ENCODE measurements around the gene ACOX3.

Gene ACOX3

DNA sequence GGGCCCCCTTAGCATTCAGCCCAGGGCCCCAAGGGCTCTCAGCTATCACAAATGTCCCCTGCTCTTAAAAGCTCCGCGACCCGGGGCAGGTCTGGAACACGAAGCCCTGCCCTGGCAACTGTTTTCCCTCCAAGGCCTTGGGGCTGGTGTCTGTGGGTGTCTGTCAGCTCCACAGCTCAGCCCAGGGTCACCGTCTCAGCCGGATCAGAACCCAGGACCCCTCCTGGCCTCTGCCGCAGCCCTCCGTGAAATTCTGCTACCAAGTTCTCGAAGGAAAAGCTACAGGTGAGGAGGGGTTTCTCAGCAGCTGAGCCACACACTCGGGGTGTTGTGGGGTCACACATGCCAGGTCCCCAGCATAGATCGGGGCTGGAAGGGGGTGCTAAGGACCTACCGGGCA, 61.2 kb downstream of the ACOX3 start:
- no peak for DNase-seq (ENCODE audit: low read depth)
- H3K4me3 ChIP-seq (ENCODE audit: low read length), result no peak overlapping the region
- TF ChIP-seq, protein P1, sequence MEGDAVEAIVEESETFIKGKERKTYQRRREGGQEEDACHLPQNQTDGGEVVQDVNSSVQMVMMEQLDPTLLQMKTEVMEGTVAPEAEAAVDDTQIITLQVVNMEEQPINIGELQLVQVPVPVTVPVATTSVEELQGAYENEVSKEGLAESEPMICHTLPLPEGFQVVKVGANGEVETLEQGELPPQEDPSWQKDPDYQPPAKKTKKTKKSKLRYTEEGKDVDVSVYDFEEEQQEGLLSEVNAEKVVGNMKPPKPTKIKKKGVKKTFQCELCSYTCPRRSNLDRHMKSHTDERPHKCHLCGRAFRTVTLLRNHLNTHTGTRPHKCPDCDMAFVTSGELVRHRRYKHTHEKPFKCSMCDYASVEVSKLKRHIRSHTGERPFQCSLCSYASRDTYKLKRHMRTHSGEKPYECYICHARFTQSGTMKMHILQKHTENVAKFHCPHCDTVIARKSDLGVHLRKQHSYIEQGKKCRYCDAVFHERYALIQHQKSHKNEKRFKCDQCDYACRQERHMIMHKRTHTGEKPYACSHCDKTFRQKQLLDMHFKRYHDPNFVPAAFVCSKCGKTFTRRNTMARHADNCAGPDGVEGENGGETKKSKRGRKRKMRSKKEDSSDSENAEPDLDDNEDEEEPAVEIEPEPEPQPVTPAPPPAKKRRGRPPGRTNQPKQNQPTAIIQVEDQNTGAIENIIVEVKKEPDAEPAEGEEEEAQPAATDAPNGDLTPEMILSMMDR (conservative IDR thresholded peaks at IDR 0.05; ENCODE audit: low read length), result no peak

DNA sequence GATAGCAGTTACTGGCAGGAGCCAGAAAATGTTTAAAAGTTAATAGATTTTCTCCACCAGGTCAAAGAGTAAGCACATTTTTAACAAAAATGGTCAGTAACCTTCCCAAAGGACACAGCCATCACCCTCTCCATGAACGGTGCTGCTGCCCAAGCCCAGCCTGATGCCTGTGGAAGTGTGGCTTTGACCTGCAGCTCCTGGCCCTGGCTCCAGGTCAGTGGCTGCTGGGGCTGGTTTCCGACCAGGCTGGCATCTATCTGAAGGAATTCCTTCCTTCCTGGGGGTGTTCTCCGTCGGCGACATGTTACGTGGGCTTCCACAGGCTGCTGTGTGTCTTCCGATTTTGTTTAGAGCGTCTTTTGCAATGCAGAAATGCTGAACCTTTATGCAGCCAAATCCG, 61.7 kb downstream of the ACOX3 start:
- no peak for DNase-seq (ENCODE audit: low read depth)
- TF ChIP-seq, protein P1 (conservative IDR thresholded peaks at IDR 0.05; ENCODE audit: low read length), result no peak
- H3K4me3 ChIP-seq (ENCODE audit: low read length), result no peak overlapping the region

- no peak for DNase-seq (ENCODE audit: low read depth)
- H3K4me3 ChIP-seq (ENCODE audit: low read length), result no peak overlapping the region
- TF ChIP-seq, protein P1 (conservative IDR thresholded peaks at IDR 0.05; ENCODE audit: low read length), result no peak
These were observed 62.3 kb downstream of the ACOX3 start for GRCh38 chr4:8378101-8378724.

DNA sequence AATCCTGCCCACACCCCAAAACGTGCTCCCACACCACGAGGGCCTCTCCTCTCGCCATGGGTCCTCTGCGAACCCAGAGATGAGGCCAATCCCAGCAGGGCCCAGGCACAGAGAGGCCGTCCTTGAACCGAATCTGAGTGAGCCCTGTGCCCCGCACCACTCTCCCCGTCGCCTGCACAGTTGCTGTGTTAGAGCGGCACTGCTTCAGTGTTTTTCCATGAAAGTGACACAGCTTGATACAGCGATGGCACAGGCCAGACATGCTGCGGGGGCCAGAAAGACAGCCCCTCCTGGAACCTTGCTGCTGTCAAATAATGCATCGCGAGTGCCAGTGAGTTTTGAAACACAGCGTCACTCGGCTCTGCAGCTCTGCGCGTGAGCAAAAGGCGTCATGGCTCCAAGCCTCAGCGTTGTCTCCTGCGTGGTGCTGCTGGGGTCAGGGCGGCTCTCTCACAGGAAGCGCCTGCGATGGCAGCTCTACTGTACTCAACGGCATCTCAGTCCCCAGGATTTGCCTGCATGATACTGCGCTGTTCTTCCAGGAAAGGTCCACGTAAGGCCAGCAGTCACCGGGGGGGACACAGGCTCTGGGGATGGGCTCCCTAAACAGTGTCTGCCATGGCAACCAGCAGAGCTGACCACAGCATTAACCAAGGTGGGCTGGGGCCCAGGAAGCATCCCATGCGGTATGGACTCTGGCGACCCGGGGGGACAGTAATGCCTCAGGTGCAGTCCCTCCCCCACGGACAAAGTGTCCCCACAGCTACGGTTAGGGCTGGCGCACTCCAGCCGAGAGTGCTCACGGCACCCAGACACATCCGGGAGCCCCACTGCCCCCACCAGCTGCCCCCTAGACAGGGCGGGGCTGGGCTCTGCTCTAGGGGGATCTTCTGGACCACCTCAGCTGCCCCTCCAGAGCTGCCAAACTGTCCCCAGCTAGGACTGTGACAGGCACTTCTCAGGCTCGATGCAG, 63.1 kb downstream of the ACOX3 start:
- TF ChIP-seq, protein P1 (conservative IDR thresholded peaks at IDR 0.05; ENCODE audit: low read length), result no peak
- no peak for DNase-seq (ENCODE audit: low read depth)
- H3K4me3 ChIP-seq (ENCODE audit: low read length), result no peak overlapping the region

DNA sequence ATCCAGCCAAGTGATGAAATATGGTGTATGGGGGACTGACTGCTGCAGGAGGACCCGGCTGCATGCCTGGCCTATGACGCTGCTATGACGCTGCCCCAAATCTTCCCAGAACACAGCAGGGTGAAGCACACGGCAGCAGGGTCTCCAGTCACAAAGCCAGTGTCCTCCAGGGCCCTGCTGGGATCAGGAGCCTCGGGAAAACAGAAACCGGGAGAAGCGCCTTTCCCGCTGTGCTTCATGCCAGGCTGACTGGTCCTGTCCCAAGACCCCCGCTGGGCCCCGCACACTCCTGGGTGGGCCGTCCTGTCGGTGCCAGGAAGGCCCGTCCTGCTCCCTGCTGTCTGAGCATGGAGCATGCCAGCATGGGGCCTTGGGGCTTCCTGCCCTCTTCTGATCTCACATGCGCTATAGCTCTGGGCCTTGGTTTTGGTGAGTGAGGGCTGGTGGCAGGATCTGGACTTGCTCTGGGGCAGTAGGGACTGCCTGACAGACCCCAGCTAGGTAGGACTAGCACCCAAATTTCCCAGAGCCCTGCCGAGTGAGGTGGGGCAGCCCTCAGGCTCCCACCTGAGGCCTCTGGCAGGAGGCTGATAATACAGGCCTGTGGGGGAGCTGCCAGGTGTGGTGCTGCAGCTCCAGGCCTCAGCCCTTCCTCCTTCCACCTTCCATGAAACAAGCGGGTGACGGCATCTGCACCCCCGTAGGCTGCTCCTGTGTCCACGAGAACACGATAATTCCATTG, 64.0 kb downstream of the ACOX3 start:
- TF ChIP-seq, protein P1 (conservative IDR thresholded peaks at IDR 0.05; ENCODE audit: low read length), result no peak
- no peak overlapping the region for H3K4me3 ChIP-seq (ENCODE audit: low read length)
- DNase-seq (ENCODE audit: low read depth), result no peak

GRCh38 chr4:8374851-8375649, 65.5 kb downstream of the ACOX3 start:
- H3K4me3 ChIP-seq (ENCODE audit: low read length), result no peak overlapping the region
- no peak for DNase-seq (ENCODE audit: low read depth)
- TF ChIP-seq, protein P1 (conservative IDR thresholded peaks at IDR 0.05; ENCODE audit: low read length), result no peak

Data from AG10803 (cell line).